Measurements from ENCODE around the gene PRPF8. TPM values are rescaled to one million over a fixed set of nuclear protein-coding genes. Genes with fewer than 3 reads are reported as not detected.
"Not testable (repeated sequence)": the region's sequence is repeated elsewhere in the genome, so short reads cannot be mapped to it uniquely, and the experiment has no call there.

Gene PRPF8
- total and polyA plus RNA-seq, 7 donors = 25.9 to 155 (median 115) TPM

DNA sequence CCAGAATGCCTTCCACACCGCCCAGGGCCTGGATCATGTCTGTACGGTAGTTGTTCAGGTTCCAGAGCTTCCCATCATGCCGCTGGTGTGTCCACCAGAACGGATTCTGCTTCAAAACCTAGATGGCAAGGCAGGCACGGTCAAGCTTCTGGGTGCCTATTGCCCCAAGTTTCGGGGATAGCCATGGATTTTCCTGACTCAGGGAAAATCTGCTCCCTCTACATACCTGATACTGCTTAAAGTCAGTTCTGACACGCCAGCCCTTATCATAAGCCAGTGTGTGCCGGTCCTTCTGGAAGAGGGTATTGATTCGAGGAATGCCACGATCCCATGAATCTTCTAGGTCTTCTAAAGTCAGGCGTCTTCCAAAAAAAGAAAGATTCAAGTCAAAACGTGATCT lies 23.6 kb downstream of the PRPF8 start:
- no peak overlapping the region for H3K4me3 ChIP-seq
- peaks cover 55 to 100% (median 81%) of the 10 kb centered on the region in 4 donors for H3K36me3 ChIP-seq
- H3K9me3 ChIP-seq = no peaks in the 10 kb centered on the region
- WGBS, 2 donors = 95 to 97% methylated on average over 12 of the region's 12 CpGs
- H3K27ac ChIP-seq = no peak overlapping the region
- no peak for DNase-seq
- intact Hi-C loops (cut with DNase I) = no loop called here
- TF ChIP-seq POLR2A (IDR thresholded peaks at IDR 0.05) = no peak
- TF ChIP-seq, protein P1, sequence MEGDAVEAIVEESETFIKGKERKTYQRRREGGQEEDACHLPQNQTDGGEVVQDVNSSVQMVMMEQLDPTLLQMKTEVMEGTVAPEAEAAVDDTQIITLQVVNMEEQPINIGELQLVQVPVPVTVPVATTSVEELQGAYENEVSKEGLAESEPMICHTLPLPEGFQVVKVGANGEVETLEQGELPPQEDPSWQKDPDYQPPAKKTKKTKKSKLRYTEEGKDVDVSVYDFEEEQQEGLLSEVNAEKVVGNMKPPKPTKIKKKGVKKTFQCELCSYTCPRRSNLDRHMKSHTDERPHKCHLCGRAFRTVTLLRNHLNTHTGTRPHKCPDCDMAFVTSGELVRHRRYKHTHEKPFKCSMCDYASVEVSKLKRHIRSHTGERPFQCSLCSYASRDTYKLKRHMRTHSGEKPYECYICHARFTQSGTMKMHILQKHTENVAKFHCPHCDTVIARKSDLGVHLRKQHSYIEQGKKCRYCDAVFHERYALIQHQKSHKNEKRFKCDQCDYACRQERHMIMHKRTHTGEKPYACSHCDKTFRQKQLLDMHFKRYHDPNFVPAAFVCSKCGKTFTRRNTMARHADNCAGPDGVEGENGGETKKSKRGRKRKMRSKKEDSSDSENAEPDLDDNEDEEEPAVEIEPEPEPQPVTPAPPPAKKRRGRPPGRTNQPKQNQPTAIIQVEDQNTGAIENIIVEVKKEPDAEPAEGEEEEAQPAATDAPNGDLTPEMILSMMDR (IDR thresholded peaks at IDR 0.05) = no peak
- no peaks in the 10 kb centered on the region for H3K4me1 ChIP-seq
- H3K27me3 ChIP-seq = no peaks in the 10 kb centered on the region

DNA sequence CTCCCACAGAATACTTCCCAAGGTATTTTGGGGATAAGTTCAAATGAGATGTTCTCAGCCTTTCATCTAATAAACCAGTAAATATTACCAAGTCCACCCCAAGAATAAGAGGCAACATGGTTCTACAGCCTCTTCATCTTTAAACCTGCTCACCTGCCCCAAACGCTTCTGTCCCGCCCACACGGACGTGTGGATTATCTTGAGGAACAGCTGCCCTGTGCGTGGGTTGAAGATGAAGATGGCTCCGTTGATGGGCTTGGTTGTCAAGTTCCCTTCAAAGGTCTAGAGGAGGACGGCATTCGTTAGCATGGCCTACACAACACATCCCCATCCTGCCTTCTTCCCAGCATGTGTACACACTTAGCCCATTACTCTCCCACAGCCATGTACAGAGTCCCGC lies 26.6 kb downstream of the PRPF8 start:
- WGBS, 2 donors = 93 to 95% methylated on average over 9 of the region's 9 CpGs

DNA sequence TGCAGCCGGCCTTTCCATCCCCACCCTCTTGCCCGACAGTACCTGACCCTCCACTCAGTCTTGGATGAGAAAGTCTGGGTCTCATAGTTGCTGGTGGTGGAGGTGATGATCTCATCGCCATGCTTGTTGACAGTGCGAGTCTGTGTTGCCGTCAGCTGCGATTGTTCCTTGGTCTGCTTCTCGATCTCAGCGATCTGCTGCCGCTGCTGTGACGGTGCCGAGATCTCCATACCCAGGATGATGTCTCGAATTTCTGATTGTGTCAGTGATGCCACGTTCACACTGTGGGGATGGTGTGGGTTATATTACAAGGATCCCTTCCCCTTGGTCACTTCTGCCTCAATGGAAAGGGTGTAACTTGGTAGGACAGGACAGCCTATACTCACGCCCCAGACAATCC lies 30.9 kb downstream of the PRPF8 start:
- Histone ChIP-seq H3K9me3 (no peaks in the 10 kb centered on the region), H3K4me3 (no peak overlapping the region), H3K36me3 (peaks cover 76 to 86% (median 83%) of the 10 kb centered on the region in 4 donors), H3K27ac (peak overlapping the region in 1 of 4 donors; percentile 4), H3K4me1 (peaks cover 0 to 16% (median 12%) of the 10 kb centered on the region in 4 donors), H3K27me3 (no peaks in the 10 kb centered on the region)
- WGBS, 2 donors = 95 to 96% methylated on average over 14 of the region's 14 CpGs
- TF ChIP-seq POLR2A (IDR thresholded peaks at IDR 0.05) = no peak
- TF ChIP-seq EP300 (IDR thresholded peaks at IDR 0.05) = no peak
- TF ChIP-seq, protein P1 (IDR thresholded peaks at IDR 0.05) = no peak
- TF ChIP-seq POLR2AphosphoS5 (IDR thresholded peaks at IDR 0.05) = no peak
- intact Hi-C loops (cut with DNase I) = no loop called here
- DNase-seq = no peak

More for the DNA sequence above, 26.6 kb downstream of the PRPF8 start:
- Histone ChIP-seq H3K27me3 (no peaks in the 10 kb centered on the region), H3K9me3 (no peaks in the 10 kb centered on the region), H3K27ac (no peak overlapping the region), H3K36me3 (peaks cover 81 to 100% (median 97%) of the 10 kb centered on the region in 4 donors), H3K4me1 (no peaks in the 10 kb centered on the region), H3K4me3 (no peak overlapping the region)
- intact Hi-C loops (cut with DNase I) = no loop called here
- TF ChIP-seq EP300 (IDR thresholded peaks at IDR 0.05) (no peak), POLR2AphosphoS5 (IDR thresholded peaks at IDR 0.05) (no peak), POLR2A (IDR thresholded peaks at IDR 0.05) (no peak)
- TF ChIP-seq, protein P1 (IDR thresholded peaks at IDR 0.05) = no peak
- no peak for DNase-seq

DNA sequence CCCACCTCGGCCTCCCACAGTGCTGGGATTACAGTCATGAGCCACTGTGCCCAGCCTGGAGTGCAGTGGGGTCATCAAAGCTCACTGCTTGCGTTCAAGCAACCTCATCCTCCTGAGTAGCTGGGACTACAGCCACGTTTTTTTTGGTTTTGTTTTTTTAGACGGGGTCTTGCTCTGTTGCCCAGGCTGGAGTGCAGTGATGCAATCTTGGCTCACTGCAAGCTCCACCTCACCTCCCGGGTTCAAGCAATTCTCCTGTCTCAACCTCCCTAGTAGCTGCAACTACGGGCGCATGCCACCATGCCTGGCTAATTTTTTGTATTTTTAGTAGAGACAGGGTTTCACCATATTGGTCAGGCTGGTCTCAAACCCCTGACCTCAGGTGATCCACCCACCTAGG lies 31.9 kb downstream of the PRPF8 start:
- H3K4me3 ChIP-seq; H3K27me3 ChIP-seq; intact Hi-C loops (cut with DNase I); DNase-seq; H3K9me3 ChIP-seq: not testable (repeated sequence)
- Histone ChIP-seq H3K36me3 (peaks cover 66 to 77% (median 74%) of the 10 kb centered on the region in 4 donors), H3K4me1 (peaks cover 0 to 25% (median 21%) of the 10 kb centered on the region in 4 donors), H3K27ac (peak overlapping the region in 1 of 4 donors; percentile 5)
- WGBS, 2 donors = 90 to 92% methylated on average over 7 of the region's 7 CpGs

DNA sequence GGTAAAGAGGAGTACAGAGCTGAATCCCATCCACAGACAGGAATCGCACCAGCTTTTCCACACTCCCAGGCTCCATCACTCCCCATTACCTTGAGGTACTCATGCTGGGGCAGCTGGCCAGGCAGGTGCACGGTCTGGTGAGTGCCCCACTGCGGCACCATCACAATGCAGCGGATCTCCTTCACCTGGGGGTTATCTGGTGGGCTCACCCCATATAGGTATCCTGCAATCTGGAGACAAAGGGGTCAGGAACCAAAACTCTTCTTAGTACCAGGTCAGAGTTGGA lies 33.2 kb downstream of the PRPF8 start:
- TF ChIP-seq, protein P1 (IDR thresholded peaks at IDR 0.05) = no peak
- TF ChIP-seq EP300 (IDR thresholded peaks at IDR 0.05) (no peak), POLR2A (IDR thresholded peaks at IDR 0.05) (no peak), POLR2AphosphoS5 (IDR thresholded peaks at IDR 0.05) (no peak)
- Histone ChIP-seq H3K9me3 (no peaks in the 10 kb centered on the region), H3K4me3 (no peak overlapping the region), H3K27me3 (no peaks in the 10 kb centered on the region), H3K4me1 (peaks cover 0 to 38% (median 33%) of the 10 kb centered on the region in 4 donors), H3K27ac (peak overlapping the region in 2 of 4 donors; percentile 100), H3K36me3 (peaks cover 60 to 64% (median 62%) of the 10 kb centered on the region in 4 donors)
- WGBS, 2 donors = 78 to 94% methylated on average over 4 of the region's 4 CpGs
- no peak for DNase-seq
- intact Hi-C loops (cut with DNase I) = no loop called here
